Measurements from ENCODE around the gene CYP4F2.
"Not testable (repeated sequence)": the region's sequence is repeated elsewhere in the genome, so short reads cannot be mapped to it uniquely, and the experiment has no call there.

The CYP4F2 gene

GRCh38 chr19:15899561-15899960, 1.7 kb upstream of the CYP4F2 start:
- FAIRE-seq: not testable (repeated sequence)

DNA sequence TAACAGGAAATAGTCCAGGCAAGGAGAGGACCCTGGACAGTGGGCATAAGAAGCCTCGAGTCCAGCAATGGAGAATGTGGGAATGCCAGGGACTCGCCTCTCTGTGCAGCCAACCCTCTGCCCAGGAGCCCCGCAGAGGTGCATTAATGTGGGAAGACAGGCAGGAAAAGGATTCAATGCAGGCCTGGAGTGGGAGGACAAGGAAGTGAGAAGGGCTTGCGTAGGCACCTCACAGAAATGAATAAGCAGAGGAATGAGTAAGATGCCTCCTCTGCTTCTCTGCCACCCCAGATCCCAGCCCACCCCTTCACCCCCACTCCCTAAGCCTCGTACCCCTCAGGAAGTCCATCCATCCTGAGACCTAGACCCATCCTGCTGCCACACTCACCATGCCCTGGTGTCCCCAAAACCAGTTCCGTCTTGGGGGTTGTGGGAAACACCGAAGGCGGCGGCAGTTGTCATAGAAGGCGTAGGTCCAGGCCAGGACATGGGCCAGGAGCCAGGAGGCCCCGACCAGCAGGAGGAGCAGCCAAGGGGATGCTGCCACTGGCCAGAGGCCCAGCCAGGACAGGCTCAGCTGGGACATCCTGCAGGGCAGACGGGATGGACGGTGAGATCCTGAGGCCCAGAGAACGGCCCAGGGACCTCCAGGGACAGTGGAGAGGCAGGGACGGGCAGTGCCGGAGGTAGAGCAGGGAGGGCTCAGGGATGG, 692 bp downstream of the CYP4F2 start:
- FAIRE-seq: no peak

DNA sequence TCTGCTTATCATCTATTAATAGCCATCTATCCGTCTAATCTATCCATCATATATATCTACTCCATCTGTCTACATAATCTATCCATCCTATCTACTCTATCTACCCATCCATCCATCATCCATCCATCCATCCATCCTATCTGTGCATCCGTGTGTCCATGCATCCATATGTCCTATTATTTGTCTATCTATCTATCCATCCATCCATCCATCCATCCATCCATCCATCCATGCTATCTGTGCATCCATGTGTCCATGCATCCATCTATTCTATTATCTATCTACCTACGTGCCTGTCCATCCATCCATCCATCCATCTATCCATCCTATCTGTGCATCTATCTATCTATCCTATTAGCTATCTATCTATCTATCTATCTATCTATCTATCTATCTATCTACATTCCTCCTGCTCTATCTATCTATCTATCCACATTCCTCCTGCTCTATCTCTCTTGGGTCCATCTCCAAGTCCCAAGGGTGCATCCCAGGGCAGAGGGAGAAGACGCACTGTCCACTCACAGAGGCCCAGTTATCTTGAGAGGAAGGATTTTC, 1.9 kb downstream of the CYP4F2 start:
- FAIRE-seq: no peak

DNA sequence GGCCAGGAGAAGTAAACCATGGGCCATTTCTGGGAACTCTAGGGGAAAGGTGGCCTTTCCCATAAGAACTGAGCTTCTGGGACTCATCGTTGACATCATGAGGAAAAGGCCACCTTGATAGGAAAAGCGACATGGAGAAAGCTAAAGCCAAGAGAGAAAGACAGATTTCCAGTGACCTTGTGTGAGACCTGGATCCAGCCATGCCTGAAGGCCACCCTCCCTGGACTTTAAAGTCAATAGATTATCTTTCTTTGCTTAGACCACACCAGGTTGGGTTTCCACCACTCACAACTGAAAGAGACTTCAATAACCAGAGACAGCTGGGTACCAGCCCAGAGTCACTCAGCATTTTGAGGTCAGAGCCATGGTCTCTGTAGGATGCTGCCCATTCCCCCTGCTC, 3.5 kb downstream of the CYP4F2 start:
- FAIRE-seq: no peak

GRCh38 chr19:15893477-15893876, 4.4 kb downstream of the CYP4F2 start:
- no peak for FAIRE-seq

- FAIRE-seq: no peak
These were observed 5.9 kb downstream of the CYP4F2 start for GRCh38 chr19:15892012-15892411.

DNA sequence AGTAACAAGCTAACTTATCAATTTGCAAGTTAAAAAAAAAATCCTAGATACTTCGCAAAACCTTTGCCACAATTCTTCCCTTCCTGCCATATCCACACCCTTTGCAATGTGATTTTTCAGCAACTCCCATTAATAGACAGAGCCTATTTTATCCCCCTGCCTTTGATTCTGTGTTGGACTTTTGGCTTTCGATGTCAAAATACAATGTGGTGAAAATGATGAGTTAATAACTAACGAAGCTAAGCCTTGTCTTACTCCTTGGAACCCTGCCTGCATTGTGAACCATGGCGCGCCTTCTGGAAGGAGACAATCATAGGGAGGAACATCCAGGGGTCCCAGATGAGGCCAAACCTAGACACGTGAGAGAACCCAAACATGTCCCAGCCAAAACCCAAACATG, 6.4 kb downstream of the CYP4F2 start:
- no peak for FAIRE-seq

DNA sequence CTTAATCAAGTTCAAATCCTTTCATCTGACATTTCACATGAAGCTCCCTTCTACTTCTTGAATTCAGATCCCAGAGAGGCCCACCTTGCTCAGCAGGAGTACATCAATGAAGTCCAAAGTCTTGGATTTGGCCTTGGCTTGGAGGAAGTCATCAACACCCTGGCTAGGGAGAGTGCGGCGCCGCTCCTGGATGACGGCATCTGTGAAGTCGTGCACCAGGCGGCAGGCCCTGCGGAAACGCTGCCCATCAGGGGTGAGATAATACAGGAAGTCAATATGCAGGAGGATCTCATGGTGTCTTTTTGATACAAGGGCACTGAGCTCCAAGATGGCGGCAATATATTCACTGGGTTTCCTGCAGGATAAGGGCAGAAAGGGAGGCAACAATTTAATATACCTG, 8.5 kb downstream of the CYP4F2 start:
- FAIRE-seq: not testable (repeated sequence)

- no peak for FAIRE-seq
These were observed 12.0 kb downstream of the CYP4F2 start for GRCh38 chr19:15885919-15886318.

DNA sequence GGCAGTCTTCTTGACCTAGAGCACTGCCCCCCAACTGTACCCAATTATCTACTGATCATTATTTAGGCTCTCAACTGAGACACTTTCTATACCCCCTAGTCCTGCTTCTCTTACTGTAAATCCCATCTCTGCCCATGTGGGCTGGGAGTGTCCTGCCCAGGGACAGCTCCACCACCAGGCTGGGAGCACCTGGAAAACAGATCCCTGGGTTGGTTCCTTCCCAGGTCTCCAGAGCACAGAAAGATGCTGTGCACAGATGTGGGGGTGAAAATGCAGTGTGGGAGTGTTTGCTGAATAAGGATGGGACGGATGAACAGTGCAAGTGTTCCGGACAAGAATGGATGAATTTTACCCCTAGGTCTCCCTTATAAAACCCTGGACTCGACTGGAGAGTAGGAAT, 12.7 kb downstream of the CYP4F2 start:
- no peak for FAIRE-seq

GRCh38 chr19:15883329-15883728, 14.5 kb downstream of the CYP4F2 start:
- FAIRE-seq: not testable (repeated sequence)

DNA sequence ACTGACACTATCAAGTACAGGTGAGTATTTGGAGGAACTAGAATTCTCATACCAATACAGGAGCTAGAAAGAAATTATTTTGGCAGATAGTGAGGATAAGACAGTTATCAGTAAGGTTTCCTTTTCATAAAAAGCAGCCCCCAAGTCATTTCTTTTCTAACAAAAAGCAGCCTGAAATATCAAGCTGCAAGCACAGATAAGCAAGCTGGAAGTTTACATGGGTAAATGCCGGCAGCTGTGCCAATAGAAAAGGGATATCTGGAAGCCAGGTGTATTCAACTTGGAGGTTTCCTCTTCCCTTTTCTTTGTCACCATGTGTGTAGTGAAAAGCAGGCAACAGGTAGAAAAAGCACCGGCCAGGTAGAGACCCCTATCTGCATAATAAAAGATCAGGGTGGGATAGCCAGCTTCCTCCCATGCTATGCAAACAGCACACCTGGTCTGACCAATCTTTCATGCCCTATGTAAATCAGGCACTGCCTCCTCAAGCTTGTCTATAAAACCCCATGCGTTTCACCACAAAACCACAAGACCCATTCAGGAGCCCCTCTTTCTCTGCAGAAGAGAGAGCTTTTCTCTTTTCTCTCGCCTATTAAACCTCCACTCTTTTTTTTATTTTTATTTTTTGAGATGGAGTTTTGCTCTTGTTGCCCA, 22.9 kb downstream of the CYP4F2 start:
- no peak for FAIRE-seq

GRCh38 chr19:15873771-15874170, 24.1 kb downstream of the CYP4F2 start:
- FAIRE-seq: not testable (repeated sequence)

DNA sequence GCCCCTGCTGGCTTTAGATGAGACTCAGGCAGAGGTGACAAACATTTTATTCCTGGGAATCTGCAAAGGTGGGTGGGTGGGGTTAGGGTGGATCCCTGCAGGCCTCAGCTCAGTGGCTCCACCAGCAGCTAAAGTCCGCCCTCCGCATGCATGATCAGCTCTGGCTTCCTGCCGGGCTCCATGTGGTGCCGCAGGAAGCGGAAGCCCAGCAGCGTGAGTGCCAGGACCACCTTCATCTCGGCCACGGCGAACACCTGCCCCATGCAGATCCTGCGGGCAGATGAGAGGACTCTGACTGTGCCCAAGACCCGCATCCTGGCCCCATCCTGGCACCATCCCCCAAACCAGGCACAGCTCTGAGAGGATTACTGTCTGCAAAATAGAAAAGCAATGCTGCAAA, 26.3 kb downstream of the CYP4F2 start:
- no peak for FAIRE-seq

DNA sequence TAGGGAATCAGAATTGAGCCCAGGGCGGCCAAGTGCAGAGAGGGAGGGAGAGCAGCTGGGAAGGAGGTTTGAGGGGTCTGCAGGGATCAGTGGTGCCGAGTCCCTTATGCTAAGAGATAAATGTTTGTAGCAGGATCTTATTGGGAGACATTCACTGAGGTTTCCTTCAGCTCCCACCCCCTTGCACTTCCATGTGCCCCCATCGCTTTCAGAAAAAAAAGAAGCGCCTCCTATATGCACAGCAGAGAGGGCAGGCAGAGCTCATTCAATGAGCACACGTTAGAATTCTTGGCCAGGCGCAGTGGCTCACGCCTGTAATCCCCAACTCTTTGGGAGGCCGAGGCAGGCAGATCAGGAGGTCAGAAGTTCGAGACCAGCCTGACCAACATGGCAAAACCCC, 28.0 kb downstream of the CYP4F2 start:
- no peak for FAIRE-seq

GRCh38 chr19:15869109-15869555, 28.7 kb downstream of the CYP4F2 start:
- no peak for FAIRE-seq

DNA sequence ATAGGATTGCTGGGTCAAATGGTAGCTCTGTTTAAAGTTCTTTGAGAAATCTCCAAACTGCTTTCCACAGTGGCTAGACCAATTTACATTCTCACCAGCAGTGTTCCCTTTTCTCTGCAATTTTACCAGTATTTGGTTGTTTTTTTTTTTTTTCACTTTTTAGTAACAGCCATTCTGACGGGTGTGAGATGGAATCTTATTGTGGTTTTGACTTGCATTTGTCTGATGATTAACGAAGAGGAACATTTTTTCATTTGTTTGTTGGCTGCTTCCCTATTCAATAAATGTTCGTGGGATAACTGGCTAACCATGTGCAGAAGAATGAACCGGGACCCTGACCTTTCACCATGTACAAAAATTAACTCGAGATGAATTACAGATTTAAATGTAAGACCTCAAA, 31.2 kb downstream of the CYP4F2 start:
- no peak for FAIRE-seq

GRCh38 chr19:15864824-15865223, 33.0 kb downstream of the CYP4F2 start:
- FAIRE-seq: no peak

GRCh38 chr19:15863272-15863671, 34.6 kb downstream of the CYP4F2 start:
- FAIRE-seq: no peak

GRCh38 chr19:15862444-15862843, 35.4 kb downstream of the CYP4F2 start:
- FAIRE-seq: no peak

DNA sequence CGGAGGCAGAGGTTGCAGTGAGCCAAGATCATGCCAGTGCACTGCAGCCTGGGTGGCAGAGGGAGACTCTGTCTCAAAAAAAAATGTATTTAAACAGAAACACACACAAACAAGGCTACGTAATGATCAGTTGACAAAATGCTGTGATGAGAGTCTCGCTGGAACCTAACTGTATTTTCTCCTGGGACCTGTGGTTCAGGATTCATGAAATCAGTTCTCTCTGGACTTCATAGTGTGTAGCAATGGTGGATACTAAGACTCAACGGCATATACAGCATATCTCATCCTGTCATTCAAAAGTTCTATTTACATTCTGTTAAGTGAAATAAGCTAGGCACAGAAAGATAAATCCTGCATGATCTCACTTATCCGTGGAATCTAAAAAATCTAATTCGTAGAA, 37.4 kb downstream of the CYP4F2 start:
- FAIRE-seq: no peak

GRCh38 chr19:15859187-15859586, 38.7 kb downstream of the CYP4F2 start:
- FAIRE-seq: no peak

DNA sequence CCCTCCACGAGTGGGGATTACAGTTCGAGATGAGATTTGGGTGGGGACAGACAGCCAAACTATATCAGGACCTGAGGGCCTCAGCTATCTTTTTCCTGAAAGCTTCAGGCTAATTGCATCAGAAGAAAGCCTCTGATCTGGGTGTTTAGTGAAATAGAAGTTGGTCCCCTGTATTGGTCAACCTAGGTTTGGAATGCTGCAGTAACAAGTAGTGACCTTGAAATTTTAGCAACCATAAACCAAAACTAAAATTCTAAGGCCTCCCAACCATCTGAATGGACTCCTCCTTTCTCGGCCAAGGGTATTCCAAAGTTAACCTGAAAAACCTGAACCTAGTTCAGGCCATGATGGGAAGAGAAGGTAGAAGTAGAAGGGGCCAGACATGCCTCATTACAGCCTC, 47.5 kb downstream of the CYP4F2 start:
- no peak for FAIRE-seq

GRCh38 chr19:15846923-15847322, 51.0 kb downstream of the CYP4F2 start:
- no peak for FAIRE-seq
